Measurements from ENCODE around the gene SPATC1L. TPM values are rescaled to one million over a fixed set of nuclear protein-coding genes. Genes with fewer than 3 reads are reported as not detected.

The SPATC1L gene
- total RNA-seq, 1 donor from 2014 or later, result 14.1 TPM

- Mint-ChIP-seq H3K36me3 (ENCODE audit: low read depth) (peaks cover 5% of the 10 kb centered on the region), H3K9me3 (ENCODE audit: low read depth) (no peaks in the 10 kb centered on the region), H3K27ac (ENCODE audit: unreplicated experiment) (no peak overlapping the region), H3K4me3 (ENCODE audit: unreplicated experiment) (no peak overlapping the region), H3K27me3 (ENCODE audit: low read depth) (no peaks in the 10 kb centered on the region), H3K4me1 (ENCODE audit: low read depth) (no peaks in the 10 kb centered on the region)
- DNase-seq (ENCODE audit: low spot score), result peak; percentile 71
- TF ChIP-seq CTCF (IDR thresholded peaks at IDR 0.05), result no peak
Measured at GRCh38 chr21:46159841-46160656, 24.2 kb downstream of the SPATC1L start.

- no peak overlapping the region for H3K4me3 Mint-ChIP-seq (ENCODE audit: unreplicated experiment)
- H3K4me1 Mint-ChIP-seq (ENCODE audit: low read depth), result no peaks in the 10 kb centered on the region
- peaks cover 2% of the 10 kb centered on the region for H3K36me3 Mint-ChIP-seq (ENCODE audit: low read depth)
- no peak overlapping the region for H3K27ac Mint-ChIP-seq (ENCODE audit: unreplicated experiment)
- no peaks in the 10 kb centered on the region for H3K9me3 Mint-ChIP-seq (ENCODE audit: low read depth)
- no peak for TF ChIP-seq CTCF (IDR thresholded peaks at IDR 0.05)
- H3K27me3 Mint-ChIP-seq (ENCODE audit: low read depth), result no peaks in the 10 kb centered on the region
- DNase-seq (ENCODE audit: low spot score), result peak; percentile 41
Measured at GRCh38 chr21:46159390-46159789, 24.9 kb downstream of the SPATC1L start.

- Mint-ChIP-seq H3K4me3 (ENCODE audit: unreplicated experiment) (no peak overlapping the region), H3K36me3 (ENCODE audit: low read depth) (no peaks in the 10 kb centered on the region), H3K9me3 (ENCODE audit: low read depth) (no peaks in the 10 kb centered on the region), H3K27ac (ENCODE audit: unreplicated experiment) (no peak overlapping the region), H3K27me3 (ENCODE audit: low read depth) (no peaks in the 10 kb centered on the region), H3K4me1 (ENCODE audit: low read depth) (no peaks in the 10 kb centered on the region)
- DNase-seq (ENCODE audit: low spot score), result peak; percentile 68
- no peak for TF ChIP-seq CTCF (IDR thresholded peaks at IDR 0.05)
Measured at GRCh38 chr21:46158666-46159300, 25.5 kb downstream of the SPATC1L start.

- no peak overlapping the region for H3K27ac Mint-ChIP-seq (ENCODE audit: unreplicated experiment)
- DNase-seq (ENCODE audit: low spot score), result peak; percentile 68
Measured at GRCh38 chr21:46157987-46158451, 26.2 kb downstream of the SPATC1L start.

More at GRCh38 chr21:46157987-46158451, 26.2 kb downstream of the SPATC1L start:
- Mint-ChIP-seq H3K27me3 (ENCODE audit: low read depth) (no peaks in the 10 kb centered on the region), H3K4me1 (ENCODE audit: low read depth) (no peaks in the 10 kb centered on the region), H3K4me3 (ENCODE audit: unreplicated experiment) (no peak overlapping the region), H3K9me3 (ENCODE audit: low read depth) (no peaks in the 10 kb centered on the region), H3K36me3 (ENCODE audit: low read depth) (no peaks in the 10 kb centered on the region)
- no peak for TF ChIP-seq CTCF (IDR thresholded peaks at IDR 0.05)

All from chondrocyte (in vitro differentiated cells).